ENCODE measurements around the gene LRRC14B. TPM values are rescaled to one million over a fixed set of nuclear protein-coding genes. Genes with fewer than 3 reads are reported as not detected.
"Not testable (repeated sequence)": the region's sequence is repeated elsewhere in the genome, so short reads cannot be mapped to it uniquely, and the experiment has no call there.

Gene LRRC14B
- polyA plus RNA-seq, 6 donors from 2014 or later: not detected

- no peaks in the 10 kb centered on the region for H3K27me3 Mint-ChIP-seq
- no peaks in the 10 kb centered on the region for H3K9me3 Mint-ChIP-seq
- peaks cover 17 to 29% (median 21%) of the 10 kb centered on the region in 3 donors for H3K4me1 Mint-ChIP-seq
- H3K27ac Mint-ChIP-seq: no peak overlapping the region
- H3K36me3 Mint-ChIP-seq: peaks cover 21 to 36% of the 10 kb centered on the region in 2 donors
- ATAC-seq (ENCODE audit: low read depth in 2 of 2) (no peak), DNase-seq (no peak)
- no peak overlapping the region for H3K4me3 Mint-ChIP-seq
Observed at GRCh38 chr5:204462-204861, 13.2 kb downstream of the LRRC14B start.

DNA sequence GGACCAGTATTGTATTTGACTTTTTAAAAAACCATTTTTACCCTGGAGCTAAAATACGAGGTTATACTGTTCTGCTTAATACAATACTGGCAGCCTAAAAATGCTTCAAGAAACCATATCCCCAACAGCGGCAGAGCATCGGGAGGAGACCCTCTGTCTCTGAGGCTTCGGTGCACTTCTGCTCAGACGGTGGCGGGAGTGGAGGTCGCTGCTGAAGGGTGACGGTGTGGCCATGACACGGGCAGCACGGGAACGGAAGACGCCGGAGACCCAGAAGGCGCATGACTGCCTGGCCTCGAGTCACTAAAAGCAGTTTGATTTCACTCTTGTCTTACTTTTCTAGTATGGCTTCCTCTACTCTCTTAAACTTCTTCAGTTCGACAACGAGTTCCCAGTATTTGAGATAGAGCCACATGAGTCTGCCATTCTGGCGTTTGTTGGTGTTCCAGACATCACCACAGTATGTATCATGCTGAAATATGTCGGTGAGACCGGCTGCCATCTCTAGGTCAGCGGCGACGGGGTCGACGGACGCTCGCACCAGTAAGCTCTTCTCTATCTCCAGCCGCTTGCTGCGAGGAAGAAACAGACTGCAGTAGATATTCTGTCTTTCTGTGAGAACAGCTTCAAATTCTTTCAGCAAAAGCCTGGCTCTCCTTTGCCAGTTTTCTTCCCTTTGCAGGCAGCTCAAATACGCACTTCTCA, 13.8 kb downstream of the LRRC14B start:
- Mint-ChIP-seq H3K27ac (no peak overlapping the region), H3K4me1 (peaks cover 23 to 35% (median 27%) of the 10 kb centered on the region in 3 donors), H3K27me3 (no peaks in the 10 kb centered on the region), H3K36me3 (peaks cover 21 to 36% of the 10 kb centered on the region in 2 donors), H3K4me3 (no peak overlapping the region), H3K9me3 (no peaks in the 10 kb centered on the region)
- DNase-seq: no peak
- no peak for ATAC-seq (ENCODE audit: low read depth in 2 of 2)

DNA sequence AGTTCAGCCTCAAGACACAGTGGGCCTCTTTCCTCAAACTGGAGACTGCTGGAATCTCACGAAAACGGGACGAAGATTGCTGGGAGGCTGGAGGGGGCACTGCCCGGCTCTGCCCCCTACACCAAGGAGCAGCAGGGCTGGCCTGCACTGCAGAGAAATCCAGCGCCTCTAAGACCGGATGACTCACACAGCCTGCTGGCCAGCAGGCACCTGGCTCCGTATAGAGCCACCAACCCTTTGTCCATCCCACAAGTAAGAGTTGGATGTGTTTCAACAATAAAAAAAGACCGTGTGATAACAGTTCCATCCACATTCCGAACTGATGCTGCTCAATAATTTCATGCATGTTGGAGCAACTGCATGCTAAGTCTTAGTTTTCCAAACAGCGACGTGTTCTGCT, 15.1 kb downstream of the LRRC14B start:
- Mint-ChIP-seq H3K9me3 (no peaks in the 10 kb centered on the region), H3K27me3 (no peaks in the 10 kb centered on the region), H3K36me3 (peaks cover 21 to 36% of the 10 kb centered on the region in 2 donors), H3K4me1 (peaks cover 17 to 27% (median 25%) of the 10 kb centered on the region in 3 donors), H3K27ac (no peak overlapping the region), H3K4me3 (no peak overlapping the region)
- no peak for DNase-seq
- no peak for ATAC-seq (ENCODE audit: low read depth in 2 of 2)

DNA sequence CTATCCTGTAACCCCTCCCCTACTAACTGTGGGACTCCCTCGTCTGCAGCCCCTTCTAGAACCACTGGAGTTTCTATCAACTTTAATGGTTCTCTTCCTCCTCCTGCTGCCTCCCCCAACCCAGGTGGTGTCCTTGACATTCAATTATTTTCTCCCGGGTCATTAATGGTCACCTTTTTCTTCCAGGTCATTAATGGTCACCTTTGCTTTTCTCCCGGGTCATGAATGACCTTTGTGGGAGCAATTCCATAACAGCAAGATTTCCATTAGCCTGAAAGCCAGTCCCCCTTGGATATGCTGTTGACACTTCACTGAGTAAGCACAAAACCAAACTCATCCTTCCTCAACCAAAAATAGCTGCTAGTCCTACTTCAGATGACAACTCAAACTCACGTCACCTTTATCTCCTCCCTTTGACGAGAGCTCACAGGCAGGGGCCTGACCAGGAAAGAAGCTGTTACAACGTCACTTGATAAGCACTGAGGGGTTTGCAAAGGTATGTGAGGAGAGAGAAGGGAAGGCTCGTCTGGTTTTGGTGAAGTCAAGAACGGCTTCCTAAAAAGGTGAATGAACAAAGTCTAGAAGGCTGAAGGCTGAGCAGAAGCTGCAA, 15.7 kb downstream of the LRRC14B start:
- Mint-ChIP-seq H3K4me1 (peaks cover 13 to 24% (median 21%) of the 10 kb centered on the region in 3 donors), H3K27ac (peak overlapping the region in 2 of 6 donors; percentile 40 to 86), H3K4me3 (no peak overlapping the region), H3K36me3 (peaks cover 21 to 36% of the 10 kb centered on the region in 2 donors), H3K27me3 (no peaks in the 10 kb centered on the region), H3K9me3 (no peaks in the 10 kb centered on the region)
- DNase-seq (no peak), ATAC-seq (ENCODE audit: low read depth in 2 of 2) (no peak)

DNA sequence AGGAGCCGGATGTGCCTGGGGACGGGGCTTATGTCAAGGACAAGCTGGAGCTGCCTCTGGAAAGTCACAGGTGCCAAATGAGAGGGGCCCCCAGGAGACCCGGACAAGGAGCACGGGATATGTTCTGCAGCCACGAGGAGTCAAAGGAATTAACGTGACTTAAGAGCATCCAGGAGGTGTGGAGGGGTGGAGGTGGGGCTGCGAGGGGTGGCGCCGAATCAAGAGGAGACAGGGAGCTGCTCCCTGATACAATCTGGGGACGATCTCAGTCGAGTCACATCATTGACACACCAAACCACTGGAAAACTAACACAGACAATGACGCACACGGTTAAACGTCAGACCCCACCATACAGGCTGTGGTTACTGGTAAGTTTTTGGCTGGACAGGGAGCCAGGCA, 16.3 kb downstream of the LRRC14B start:
- Mint-ChIP-seq H3K36me3 (peaks cover 21 to 36% of the 10 kb centered on the region in 2 donors), H3K4me3 (no peak overlapping the region), H3K9me3 (no peaks in the 10 kb centered on the region), H3K27me3 (no peaks in the 10 kb centered on the region), H3K4me1 (peaks cover 11 to 24% (median 19%) of the 10 kb centered on the region in 3 donors), H3K27ac (no peak overlapping the region)
- no peak for DNase-seq
- no peak for ATAC-seq (ENCODE audit: low read depth in 2 of 2)

DNA sequence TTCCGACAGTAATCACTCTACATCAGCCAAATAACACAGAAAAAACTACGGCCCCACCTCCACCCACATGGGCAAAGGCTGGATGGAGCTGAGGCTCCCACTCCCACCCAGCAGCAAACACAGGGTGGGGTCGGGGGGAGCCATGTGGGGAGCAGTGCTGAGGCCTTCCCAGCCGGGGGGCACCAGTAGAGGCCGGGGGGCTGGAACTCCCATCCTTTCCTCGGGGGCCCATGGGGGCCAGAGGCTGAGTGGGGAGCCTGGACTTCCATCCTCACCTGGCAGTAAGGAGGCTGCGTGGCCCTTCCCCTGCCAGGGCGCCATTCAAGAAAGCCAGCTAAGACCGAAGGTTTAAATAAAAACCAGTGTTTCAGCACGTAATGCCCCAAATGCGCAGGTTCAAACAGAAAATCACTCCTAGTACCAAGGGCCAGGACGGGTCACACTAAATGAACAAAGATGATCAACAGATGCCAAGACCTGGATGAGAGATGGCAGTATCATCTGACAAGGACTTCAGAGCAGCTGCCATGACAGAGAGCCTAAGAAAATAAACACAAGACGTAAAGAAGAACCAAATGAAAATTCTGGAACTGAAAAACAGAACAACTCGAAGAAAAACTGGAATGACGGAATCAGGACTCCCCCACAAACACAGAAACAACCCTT, 17.3 kb downstream of the LRRC14B start:
- Mint-ChIP-seq H3K4me1 (peaks cover 11 to 24% (median 19%) of the 10 kb centered on the region in 3 donors), H3K27me3 (no peaks in the 10 kb centered on the region), H3K27ac (no peak overlapping the region), H3K9me3 (no peaks in the 10 kb centered on the region), H3K4me3 (no peak overlapping the region), H3K36me3 (peaks cover 21 to 36% of the 10 kb centered on the region in 2 donors)
- no peak for ATAC-seq (ENCODE audit: low read depth in 2 of 2)
- no peak for DNase-seq

- H3K4me3 Mint-ChIP-seq: peak overlapping the region in 4 of 8 donors; percentile 3 to 79 (median 34)
- peaks cover 0 to 6% of the 10 kb centered on the region in 2 donors for H3K36me3 Mint-ChIP-seq
- ATAC-seq (ENCODE audit: low read depth in 2 of 2) (no peak), DNase-seq (no peak)
- peak overlapping the region in 1 of 6 donors; percentile 35 for H3K27ac Mint-ChIP-seq
- no peaks in the 10 kb centered on the region for H3K27me3 Mint-ChIP-seq
- H3K9me3 Mint-ChIP-seq: no peaks in the 10 kb centered on the region
- peaks cover 35 to 48% (median 41%) of the 10 kb centered on the region in 3 donors for H3K4me1 Mint-ChIP-seq
Observed at GRCh38 chr5:213803-214395, 22.6 kb downstream of the LRRC14B start.

DNA sequence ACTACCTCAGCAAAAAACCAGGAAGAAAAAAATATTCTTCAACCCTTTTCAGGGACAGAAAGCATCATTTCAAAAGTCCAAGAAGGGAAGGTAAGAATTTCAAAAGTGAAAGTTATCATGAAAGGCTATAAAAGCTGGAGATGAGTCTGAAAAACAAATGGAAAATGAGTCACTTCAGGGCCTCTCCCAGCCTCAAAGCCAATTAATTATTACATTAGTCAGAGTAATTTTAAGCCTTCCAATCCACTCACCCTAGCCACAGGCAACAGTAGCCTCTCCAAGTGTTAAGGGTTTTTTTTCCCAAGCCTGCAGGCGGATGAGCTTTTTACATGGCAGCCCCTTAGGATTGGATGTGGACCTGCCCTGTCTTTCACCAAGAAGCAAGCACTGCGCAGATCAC, 24.0 kb downstream of the LRRC14B start:
- H3K36me3 Mint-ChIP-seq; ATAC-seq (ENCODE audit: low read depth in 2 of 2); H3K27me3 Mint-ChIP-seq; DNase-seq; H3K9me3 Mint-ChIP-seq: not testable (repeated sequence)
- peaks cover 27 to 50% (median 42%) of the 10 kb centered on the region in 3 donors for H3K4me1 Mint-ChIP-seq
- H3K4me3 Mint-ChIP-seq: peak overlapping the region; percentile 18 to 79 (median 34)
- H3K27ac Mint-ChIP-seq: peak overlapping the region in 3 of 6 donors; percentile 1 to 38 (median 35)

GRCh38 chr5:216076-216475, 24.8 kb downstream of the LRRC14B start:
- DNase-seq; ATAC-seq (ENCODE audit: low read depth in 2 of 2); H3K36me3 Mint-ChIP-seq; H3K9me3 Mint-ChIP-seq; H3K27me3 Mint-ChIP-seq: not testable (repeated sequence)
- Mint-ChIP-seq H3K4me3 (peak overlapping the region in 2 of 8 donors; percentile 30 to 79), H3K4me1 (peaks cover 26 to 55% (median 48%) of the 10 kb centered on the region in 3 donors), H3K27ac (peak overlapping the region in 1 of 6 donors; percentile 50)

DNA sequence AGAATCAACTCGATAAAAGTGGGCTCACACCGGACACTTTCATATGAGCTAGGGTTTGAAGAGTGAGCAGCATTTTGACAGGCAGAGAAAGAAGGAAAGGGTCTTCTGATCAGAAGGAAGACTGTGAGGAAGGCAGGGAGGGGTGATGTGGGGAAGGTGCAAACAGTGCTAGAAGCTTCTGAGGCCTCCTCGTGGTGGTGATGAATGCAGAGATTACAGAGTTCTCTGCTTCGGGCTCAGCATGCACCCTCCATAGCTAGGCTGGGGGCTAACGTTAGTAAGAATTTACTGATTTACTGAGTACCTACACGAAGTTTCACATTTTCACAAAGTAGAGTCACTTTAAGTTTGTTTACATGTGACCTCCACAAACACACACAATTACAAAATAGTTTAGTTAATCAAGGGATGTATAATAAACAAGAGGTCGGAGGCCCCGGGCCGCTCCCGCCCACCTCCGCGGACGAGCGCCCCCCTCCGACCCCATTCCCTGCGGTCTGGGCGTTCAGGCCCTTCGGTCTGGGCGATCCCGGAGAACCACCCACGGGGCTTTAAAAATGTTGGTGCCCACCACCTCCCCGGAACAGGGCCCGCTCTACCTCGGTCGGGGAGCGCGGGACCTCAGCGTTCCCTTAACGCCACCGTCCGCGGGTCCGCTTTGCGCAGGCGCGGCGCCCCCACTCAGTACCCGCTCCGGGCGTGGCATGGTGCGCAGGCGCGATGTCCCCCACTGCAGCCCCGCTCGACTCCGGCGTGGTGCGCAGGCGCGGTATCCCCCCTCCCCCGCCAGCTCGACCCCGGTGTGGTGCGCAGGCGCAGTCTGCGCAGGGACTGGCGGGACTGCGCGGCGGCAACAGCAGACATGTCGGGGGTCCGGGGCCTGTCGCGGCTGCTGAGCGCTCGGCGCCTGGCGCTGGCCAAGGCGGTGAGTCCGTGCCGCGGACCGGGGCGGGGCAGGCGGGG, 26.5 kb downstream of the LRRC14B start, which contains the start of the genes CCDC127 and SDHA:
TSS of gene CCDC127 (minus strand) at position 660 of the 963 bp plus-strand sequence. CDS start 1,304 bp downstream, outside the sequence.
TSS of gene SDHA (plus strand) at position 827 of the 963 bp plus-strand sequence. CDS start at position 863, 36 bp downstream.
- peak; percentile 85 to 89 for ATAC-seq (ENCODE audit: low read depth in 2 of 2)
- Mint-ChIP-seq H3K4me1 (peaks cover 32 to 70% (median 62%) of the 10 kb centered on the region in 3 donors), H3K27ac (peak within 1 kb of the TSS; percentile 88 to 97 (median 92)), H3K4me3 (peak within 1 kb of the TSS; percentile 88 to 97 (median 94))
- not testable (repeated sequence) for H3K36me3 Mint-ChIP-seq, H3K27me3 Mint-ChIP-seq, H3K9me3 Mint-ChIP-seq
- peak; percentile 100 for DNase-seq

GRCh38 chr5:218457-219291, 27.4 kb downstream of the LRRC14B start:
- H3K36me3 Mint-ChIP-seq: peaks cover 0 to 6% of the 10 kb centered on the region in 2 donors
- peak overlapping the region; percentile 88 to 97 (median 92) for H3K27ac Mint-ChIP-seq
- peak overlapping the region; percentile 88 to 97 (median 94) for H3K4me3 Mint-ChIP-seq
- H3K4me1 Mint-ChIP-seq: peaks cover 38 to 76% (median 65%) of the 10 kb centered on the region in 3 donors
- ATAC-seq (ENCODE audit: low read depth in 2 of 2): peak; percentile 10 to 14
- no peaks in the 10 kb centered on the region for H3K27me3 Mint-ChIP-seq
- peak; percentile 20 for DNase-seq
- no peaks in the 10 kb centered on the region for H3K9me3 Mint-ChIP-seq

Data from naive B cell (primary cell).